ENCODE data around the gene MTHFD1L. TPM values are rescaled to one million over a fixed set of nuclear protein-coding genes. Genes with fewer than 3 reads are reported as not detected.

Gene MTHFD1L
- total RNA-seq, 1 donor from 2014 or later, result 74.5 TPM

DNA sequence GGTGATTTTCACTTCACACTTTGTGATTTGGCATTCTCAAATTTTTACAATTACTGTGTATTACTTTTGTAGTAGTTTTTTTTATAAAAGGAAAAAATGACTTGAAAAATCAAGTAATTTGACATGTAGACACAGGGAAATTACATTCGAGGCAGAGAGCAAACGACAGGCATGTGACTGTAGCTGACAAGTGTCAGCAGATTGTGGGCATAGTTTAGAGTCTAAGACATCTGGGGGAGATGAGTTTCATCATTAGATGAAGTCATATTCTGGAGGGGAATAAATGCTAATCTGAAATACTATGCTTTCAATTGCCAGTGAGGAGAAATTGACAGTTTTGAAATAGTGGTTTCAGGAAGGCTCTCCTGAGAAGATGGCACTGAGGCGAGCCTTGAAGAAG is 126.0 kb downstream of the MTHFD1L start:
- no peak for DNase-seq (ENCODE audit: low spot score)

DNA sequence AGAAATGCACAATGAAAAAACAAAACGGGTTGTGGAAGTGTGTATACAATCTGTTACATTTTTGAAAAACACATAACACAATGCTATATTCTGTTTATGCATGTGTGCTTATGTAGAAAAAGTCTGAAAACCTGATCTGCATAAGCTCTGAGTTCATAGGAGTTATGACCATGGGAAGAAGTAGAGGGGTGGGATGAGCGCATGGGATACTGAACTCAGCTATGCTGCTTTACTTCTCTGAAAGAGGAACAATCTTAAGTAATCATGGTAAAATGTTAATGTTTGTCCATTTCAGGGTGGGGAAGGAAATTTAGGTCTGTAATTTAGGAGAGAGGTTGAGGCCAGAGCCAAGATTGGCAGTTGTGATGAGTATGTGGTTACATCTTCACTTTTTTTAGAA is 126.8 kb downstream of the MTHFD1L start:
- DNase-seq (ENCODE audit: low spot score), result no peak

DNA sequence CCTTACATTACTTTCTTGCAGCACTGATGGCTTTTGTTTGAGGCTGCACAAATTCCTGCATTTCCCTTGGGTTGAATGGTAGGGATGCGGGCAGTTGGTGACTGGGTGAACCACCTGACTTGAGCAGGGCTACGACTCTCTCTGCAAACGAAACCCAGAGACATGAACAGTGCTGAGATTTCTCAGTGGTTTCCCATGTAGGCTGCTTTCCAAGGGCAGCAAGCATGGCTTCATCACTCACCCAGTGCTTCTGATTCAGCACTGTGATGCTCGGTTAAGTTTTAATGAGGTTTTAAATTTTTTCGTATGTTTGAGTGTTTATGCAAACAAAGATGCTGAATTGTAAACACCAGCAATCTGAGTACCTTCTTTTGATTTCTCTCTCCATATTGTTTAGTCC is 127.2 kb downstream of the MTHFD1L start:
- DNase-seq (ENCODE audit: low spot score), result no peak

DNA sequence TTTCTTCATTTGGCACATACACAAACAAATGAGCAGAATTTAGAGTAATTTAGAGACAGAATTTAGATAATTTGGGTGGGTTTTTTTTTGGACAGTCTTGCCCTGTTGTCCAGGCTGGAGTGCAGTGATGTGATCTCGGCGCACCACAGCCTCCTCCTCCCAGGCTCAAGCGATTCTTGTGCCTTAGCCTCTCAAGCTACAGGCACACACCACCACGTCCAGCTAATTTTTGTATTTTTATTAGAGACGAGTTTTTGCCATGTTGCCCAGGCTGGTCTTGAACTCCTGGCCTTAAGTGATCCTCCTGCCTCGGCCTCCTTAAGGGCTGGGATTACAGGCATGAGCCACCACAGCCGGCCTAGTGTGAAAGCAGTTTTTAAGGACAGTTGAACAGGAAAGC is 127.8 kb downstream of the MTHFD1L start:
- DNase-seq (ENCODE audit: low spot score), result no peak

DNA sequence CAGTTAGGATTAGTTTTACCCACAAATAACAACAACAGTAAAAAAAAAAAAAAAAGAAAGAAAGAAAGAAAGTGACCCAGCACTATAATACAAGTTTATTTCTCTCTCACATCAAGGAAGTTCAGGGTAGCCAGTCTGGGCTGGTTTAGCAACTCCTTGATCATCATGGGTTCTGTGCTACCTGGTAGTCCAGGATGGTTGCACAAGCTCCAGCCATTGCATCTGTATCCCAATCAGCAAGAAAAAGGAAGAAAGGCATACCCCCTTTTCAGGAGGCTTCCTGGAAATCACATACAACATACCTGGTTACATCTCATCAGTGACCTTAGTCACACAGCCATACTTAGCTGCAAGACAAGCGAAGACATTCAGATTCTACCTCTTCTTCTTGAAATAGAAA is 128.5 kb downstream of the MTHFD1L start:
- DNase-seq (ENCODE audit: low spot score), result no peak

DNA sequence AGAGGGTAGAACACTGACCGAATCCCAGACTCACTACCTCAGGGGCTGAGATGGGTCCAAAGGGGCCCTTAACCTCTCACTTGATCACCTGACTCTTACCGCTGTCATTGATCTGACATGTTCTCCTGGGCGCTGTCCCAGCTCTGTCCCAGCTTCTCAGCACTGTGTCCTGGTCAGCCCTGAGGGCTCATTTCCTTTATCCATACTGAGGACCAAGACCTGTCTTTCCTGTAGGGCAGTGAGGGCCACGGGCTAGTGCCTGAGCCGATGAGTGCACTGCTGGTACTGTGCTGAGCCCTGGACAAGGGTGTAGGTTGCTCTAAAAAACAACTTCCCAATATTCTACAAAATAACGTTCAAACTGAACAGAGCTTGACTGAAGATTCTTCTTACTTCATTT is 131.5 kb downstream of the MTHFD1L start:
- no peak for DNase-seq (ENCODE audit: low spot score)

DNA sequence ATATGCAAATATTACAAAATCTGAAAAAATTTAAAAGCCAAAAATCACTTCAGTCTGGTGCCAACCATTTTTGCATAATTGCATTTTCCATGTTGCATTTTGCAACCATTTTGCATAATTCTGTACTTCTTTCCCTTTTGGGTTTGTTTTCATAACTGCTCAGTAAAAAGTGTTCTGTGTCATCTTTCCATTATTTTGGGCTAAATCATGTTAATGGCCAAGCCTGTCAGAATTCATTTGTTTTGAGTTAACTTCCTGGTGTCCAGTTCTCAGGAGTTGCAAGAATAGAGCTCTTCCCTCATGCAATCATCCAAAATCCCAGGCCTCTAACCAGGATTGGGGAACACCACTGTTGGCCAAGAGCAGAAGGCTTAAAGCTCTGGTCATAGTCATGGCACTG is 133.6 kb downstream of the MTHFD1L start:
- no peak for DNase-seq (ENCODE audit: low spot score)

DNA sequence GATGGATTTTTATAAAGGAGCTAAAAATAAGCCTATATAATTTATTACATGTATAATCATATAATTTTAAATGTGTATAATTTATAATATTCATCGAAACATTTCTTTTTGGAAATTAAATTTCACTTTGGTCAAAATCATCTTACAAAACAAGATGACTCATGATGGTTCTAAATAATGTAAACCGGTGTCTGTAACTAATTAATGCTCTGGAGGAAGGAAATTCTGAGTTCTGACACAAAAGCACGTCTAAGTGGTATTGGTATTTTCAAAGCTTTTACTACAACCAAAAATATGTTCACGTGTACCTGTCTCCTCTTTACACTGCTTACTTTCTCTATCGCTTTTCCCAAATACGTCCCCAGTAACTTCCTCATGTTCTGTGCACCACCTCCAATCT is 134.1 kb downstream of the MTHFD1L start:
- no peak for DNase-seq (ENCODE audit: low spot score)

DNA sequence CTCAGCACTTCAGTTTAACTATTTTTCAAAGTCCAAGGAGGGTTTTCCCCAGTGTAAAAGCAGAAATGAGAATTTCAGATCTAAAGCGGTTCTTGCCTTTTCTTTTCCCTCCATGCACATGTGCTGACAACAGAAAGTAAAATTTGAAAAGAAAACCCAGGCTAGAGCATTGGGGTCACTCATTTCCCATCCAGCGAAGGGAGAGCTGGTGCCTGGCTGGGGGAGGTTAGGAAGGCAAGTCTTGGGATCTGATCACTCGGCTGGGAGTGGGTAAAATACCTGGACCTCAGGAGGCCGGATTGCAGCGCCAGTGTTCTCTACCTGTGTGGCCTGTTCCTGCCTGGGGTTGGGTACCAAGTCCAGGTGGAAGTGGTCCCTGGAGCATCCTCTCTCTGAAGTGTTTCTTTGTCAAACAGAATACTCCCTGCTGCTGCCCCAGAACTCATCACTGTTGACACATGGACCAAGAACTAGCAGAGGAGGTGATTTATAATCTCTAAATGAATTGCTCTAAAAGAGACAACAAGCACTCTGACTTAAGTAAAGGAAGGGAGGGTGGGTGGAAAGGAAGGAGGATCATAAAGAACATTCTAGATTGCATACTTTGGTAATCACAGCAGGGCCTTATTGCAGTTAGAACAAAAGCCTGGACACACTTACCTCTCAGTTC is 136.0 kb downstream of the MTHFD1L start:
- no peak for DNase-seq (ENCODE audit: low spot score)

DNA sequence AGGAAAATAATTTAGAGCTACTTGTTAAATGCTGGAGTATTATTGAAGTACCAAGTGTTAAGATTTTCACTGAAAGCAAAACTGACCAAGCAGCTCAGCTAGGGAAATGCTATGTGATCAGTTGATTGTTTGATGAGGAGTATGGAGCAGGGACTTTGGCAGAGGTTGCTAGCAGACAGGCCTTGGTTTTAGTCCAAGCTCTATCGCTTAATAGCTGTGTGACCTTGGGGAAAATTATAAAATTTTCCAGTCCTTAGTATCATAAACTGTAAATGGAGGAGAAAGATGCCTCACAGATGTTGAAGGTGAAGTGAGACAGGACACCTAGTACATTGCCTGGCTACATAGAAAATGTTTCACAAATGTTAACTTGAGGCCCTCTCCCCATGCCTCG is 136.6 kb downstream of the MTHFD1L start:
- DNase-seq (ENCODE audit: low spot score), result no peak

DNA sequence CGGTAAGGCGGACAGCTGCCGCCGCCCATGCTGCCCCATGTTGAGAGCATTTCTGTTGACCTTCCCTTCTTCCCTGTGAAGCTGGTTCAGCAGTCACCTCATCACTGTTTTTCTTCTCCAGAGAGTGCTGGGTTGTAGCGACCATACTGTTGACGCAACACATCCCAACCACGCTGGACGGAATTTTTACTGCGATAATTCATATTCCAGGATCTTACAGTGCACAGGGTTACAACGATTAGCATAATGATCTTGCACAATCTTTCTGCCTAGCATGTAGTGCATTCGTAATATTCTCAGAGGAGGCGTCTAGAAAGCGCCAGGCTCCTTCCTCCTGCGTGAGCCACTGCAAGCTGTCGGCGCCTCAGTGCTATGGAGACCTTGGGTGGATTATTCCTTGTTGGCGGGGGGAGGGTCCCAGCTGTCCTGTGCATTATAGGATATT is 137.0 kb downstream of the MTHFD1L start:
- no peak for DNase-seq (ENCODE audit: low spot score)

DNA sequence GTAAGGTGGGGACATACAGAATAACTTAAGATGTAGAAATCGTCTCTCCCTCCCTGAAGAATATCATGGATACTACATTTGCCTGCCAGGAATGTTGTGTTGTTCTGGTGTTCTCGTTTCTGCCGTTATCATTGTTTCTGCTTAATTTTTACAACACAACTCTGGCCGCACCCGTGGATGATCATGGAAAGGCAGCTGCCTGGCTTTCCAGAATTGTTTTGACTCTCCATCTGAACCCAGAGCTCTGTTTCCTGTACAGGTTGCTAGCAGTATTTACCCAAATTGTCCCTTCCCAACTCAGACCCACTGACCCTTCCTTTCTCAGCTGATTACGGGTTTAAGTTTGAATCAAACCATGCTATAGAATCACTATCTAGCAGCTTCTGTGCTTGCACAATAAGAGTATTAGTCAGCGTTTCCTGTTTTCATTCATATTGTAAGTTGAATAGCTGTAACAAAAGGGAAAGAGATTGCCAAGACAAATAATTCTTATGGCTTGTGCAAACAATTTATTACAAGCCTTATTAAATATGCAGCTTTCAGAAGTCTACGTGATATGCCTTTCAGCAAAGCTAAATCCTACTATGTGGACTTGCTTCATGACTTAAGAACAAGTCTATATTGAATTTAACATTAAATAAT is 139.0 kb downstream of the MTHFD1L start:
- DNase-seq (ENCODE audit: low spot score), result no peak

DNA sequence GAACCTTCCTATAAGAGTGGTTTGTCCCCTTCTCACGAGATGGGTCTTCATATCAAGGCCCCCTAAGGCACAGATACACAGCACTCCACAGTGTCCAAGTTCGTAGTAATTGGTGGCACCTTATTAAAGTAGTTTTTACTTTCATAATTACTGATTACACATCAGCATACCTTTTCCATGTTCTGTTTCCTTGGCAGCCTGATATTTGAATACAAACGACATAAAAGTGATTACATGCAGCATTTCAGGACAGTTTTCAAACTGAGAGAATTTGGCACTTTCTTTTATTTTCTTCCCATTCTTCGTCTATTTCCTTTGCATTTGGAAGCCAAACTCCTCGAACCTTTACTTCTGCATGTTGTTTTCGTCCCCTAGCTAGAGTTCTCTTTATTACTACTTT is 139.7 kb downstream of the MTHFD1L start:
- no peak for DNase-seq (ENCODE audit: low spot score)

DNA sequence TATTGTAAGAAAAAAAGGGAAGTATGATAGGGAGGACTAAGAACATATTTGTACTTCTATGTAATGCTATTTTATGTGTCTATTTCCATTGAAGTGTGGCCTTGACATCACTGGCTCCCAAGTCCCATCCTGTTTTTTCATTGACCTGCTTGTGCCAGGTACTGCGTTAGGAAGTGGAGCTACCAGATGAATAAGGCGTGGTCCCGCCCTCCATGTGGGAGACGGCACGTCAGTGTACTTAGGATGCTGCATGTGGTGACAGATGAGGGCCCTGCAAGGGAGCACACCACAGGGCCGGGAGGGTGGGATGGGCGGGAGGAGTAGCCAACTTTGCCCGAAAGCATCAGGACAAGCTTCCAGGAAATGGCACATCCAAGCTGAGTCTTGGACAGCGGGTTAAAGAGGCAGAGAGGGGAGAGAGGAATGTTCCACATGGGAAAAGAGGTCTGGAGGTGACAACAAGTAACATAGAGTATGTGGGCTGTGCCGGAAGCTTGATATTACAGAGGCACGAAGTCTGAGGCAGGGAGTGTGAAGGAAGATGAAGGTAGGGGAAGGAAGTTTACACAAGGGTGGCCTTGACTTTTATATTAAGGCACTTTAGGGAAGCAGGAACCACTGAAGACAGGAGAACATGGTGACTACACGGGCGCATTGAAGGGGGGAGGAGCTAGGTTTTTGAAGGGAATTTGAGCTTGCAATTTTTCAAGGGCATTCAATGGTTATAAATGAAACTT is 140.6 kb downstream of the MTHFD1L start:
- DNase-seq (ENCODE audit: low spot score), result no peak

DNA sequence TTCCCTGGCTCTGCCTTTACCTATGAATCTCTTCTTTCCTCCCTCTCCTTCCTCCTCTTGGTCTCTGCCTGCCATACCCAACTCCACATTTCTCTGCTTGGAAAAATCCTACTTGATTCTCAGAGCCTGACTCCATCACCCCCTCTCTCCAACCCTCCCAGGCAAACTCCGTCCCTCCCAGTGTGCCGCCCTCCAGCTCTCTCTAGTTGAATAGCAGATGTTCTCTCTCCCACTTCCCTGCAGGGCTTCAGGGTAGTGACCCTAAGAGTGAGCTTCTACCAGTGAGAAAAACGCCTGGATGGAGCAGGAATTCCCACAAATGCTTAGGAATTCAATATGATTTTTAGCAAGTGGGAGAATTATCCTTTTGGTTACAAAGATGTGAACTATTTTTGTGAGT is 141.6 kb downstream of the MTHFD1L start:
- no peak for DNase-seq (ENCODE audit: low spot score)

DNA sequence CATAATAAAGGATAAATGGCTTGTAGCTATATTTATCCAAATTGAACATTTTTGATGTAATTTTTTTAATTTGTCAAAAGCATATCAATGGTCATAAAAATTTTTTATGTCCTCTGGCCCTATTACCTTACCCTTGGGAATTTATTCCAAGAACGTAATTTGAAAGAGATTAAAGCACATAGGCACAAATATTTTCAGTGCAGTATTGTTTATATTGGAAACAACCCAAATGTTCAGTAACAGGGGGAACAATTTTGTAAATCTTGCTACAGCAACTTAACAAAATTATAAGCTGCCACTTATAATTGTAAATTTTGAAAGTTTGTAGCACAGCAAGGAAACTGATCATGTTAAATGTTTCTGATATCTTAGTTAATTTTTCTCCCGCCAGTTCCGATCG is 142.4 kb downstream of the MTHFD1L start:
- no peak for DNase-seq (ENCODE audit: low spot score)

DNA sequence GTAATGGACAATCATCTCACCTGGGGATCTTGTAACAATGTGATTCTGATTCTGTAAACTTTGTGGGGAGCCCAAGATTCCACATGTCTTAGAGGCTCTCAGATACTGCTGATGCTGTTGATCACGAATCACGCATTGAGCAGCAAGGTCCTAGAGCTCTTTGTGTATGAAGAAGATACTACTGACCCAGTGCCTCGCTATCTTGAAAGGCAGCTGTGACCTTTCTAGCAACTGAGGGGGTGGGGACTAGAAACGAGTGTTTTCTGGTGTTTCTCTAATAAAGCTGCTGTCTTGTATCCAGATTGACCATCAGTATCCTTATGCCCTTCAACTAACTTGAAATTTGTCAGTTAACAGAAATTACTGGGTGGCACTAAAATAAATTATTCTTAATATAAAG is 142.9 kb downstream of the MTHFD1L start:
- no peak for DNase-seq (ENCODE audit: low spot score)

DNA sequence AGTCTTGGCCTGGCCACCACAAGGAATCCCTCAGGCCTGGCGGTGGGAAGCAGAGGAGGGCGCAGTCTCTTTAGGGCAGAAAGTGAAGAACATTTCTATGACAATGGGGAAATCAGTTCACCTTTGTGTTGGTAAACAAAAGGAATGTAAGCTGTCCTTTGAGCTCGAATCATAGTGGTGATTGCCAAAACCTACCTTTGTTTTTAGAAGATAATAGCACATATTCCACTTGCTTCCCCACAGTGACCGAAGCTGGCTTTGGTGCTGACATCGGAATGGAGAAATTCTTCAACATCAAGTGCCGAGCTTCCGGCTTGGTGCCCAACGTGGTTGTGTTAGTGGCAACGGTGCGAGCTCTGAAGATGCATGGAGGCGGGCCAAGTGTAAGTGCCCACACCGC is 144.1 kb downstream of the MTHFD1L start:
- no peak for DNase-seq (ENCODE audit: low spot score)

DNA sequence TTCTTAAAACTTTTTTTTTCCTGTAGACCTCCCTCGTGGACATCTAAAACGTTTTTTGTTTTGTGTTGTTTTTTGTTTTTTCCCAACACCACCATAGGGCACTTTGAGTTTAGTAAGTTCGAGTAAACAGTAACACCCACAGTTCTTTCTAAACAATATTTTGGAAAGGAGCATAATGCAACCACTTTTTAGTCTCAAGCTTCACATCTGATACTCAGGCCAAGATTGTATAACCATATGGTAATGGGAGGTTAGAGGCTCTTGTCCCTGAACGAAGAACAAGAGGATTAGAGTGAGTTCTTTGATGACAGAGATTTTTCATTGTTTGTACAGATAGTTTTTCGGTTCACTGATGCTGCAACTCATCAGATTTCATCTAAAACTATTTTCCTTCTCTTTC is 144.6 kb downstream of the MTHFD1L start:
- no peak for DNase-seq (ENCODE audit: low spot score)

DNA sequence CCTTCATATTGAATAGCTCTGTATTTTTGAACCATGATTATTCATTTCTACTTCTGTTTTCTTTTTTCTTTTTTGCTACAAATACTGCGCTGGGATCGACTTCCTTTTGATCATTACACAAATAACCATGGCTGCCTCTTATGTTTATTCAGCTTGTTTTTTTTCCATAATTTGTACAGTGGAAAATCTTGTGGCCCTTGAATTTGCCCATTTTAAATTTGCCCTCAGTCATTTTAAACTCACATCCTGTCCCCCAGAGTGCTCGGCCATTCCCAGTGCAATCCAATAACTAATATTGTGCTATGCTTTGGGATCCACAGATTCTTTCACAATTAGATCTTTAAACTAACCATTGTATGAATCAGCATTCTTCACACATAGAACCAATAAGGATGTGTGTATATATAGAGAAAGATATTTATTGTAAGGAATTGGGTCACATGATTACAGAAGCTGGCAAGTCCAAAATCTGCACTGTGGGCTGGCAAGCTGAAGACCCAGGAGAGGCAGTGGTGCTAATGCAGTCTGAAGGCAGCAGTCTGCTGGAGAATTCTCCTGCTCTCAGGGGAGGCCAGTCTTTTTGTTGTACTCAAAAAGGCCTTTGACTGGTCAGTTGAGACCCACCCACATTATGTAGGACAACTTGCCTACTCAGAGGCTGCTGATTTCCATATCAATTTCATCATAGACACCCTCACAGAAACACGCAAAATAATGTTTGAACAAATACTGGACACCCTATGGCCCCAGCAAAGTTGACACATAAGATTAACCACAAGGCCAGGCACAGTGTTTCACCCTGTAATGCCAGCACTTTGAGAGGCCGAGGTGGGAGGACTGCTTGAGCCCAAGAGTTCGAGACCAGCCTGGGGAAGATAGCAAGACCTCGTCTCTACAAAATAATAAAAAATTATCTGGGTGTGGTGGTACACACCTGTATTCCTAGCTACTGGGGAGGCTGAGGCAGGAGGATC is 147.1 kb downstream of the MTHFD1L start:
- DNase-seq (ENCODE audit: low spot score), result no peak

DNA sequence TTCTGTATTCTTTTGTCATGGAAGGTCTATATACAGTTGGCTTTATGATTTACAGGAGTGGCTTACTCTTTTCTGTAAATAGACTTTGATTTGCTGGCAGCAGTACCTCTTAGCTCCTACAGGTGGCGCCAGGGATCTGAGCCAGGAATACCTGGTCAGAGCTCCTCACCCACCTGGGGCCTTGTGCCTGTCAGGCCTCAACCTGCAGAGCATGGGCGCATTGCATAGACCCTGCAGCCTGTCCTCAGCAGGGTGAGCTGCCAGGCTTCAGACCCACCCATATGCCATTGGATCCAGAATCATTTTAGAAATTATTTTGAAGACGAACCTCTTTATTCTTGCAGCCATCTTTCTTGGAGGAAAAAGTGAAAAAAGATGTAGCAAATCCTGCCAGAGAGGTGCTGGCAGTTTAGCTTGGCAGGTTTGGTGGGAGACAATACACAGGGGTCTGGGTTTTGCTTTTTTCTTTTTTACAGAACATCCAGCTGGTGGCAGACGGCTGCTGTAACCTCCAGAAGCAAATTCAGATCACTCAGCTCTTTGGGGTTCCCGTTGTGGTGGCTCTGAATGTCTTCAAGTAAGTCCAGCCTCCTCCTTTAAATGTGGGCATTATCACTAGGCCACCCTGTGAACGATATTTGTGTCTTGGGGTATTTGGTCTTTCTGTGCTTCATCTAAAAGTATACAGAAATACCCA is 149.1 kb downstream of the MTHFD1L start:
- DNase-seq (ENCODE audit: low spot score), result peak; percentile 74
